NCI-H526 (cell line): Measurements from ENCODE around the gene NEK1.
A peak's percentile ranks its signal among the peaks of the same experiment; 100 is the strongest.

ENCODE experiments used
- DNase-seq, 2 experiments: peaks; one replicate each; lab custom pipeline; 2025; lab: John Stamatoyannopoulos, UW

Gene NEK1

GRCh38 chr4:169611991-169612870 is at the start of gene NEK1:
TSS of gene NEK1 (minus strand) at chr4:169612583. CDS start at chr4:169602630, 9,953 bp downstream.
- peak; percentile 81 to 96 for DNase-seq

- DNase-seq: no peak
Observed at GRCh38 chr4:169661761-169662160, 49.4 kb upstream of the NEK1 start.

- peak in 1 of 2 experiments; percentile 38 for DNase-seq
Observed at GRCh38 chr4:169660929-169661328, 48.5 kb upstream of the NEK1 start.

- peak; percentile 98 to 99 for DNase-seq
Observed at GRCh38 chr4:169659716-169660670, 47.6 kb upstream of the NEK1 start.

- DNase-seq: peak in 1 of 2 experiments; percentile 14
Observed at GRCh38 chr4:169658975-169659715, 46.8 kb upstream of the NEK1 start.

- peak in 1 of 2 experiments; percentile 64 for DNase-seq
Observed at GRCh38 chr4:169658196-169658595, 45.8 kb upstream of the NEK1 start.

GRCh38 chr4:169657470-169658107 is 45.2 kb upstream of the NEK1 start:
- no peak for DNase-seq

GRCh38 chr4:169655401-169655800 is 43.0 kb upstream of the NEK1 start:
- no peak for DNase-seq

GRCh38 chr4:169652535-169652934 is 40.2 kb upstream of the NEK1 start:
- no peak for DNase-seq

- DNase-seq: no peak
Observed at GRCh38 chr4:169650227-169650936, 38.0 kb upstream of the NEK1 start.

- DNase-seq: no peak
Observed at GRCh38 chr4:169649545-169650226, 37.3 kb upstream of the NEK1 start.

- no peak for DNase-seq
Observed at GRCh38 chr4:169645627-169646026, 33.2 kb upstream of the NEK1 start.

GRCh38 chr4:169644802-169645201 is 32.4 kb upstream of the NEK1 start:
- no peak for DNase-seq

GRCh38 chr4:169640261-169640870 is 28.0 kb upstream of the NEK1 start:
- no peak for DNase-seq

- peak in 1 of 2 experiments; percentile 39 for DNase-seq
Observed at GRCh38 chr4:169634975-169635374, 22.6 kb upstream of the NEK1 start.

- no peak for DNase-seq
Observed at GRCh38 chr4:169632896-169633295, 20.5 kb upstream of the NEK1 start.

- DNase-seq: no peak
Observed at GRCh38 chr4:169630069-169630468, 17.7 kb upstream of the NEK1 start.

- DNase-seq: no peak
Observed at GRCh38 chr4:169628579-169628978, 16.2 kb upstream of the NEK1 start.

- no peak for DNase-seq
Observed at GRCh38 chr4:169627307-169627706, 14.9 kb upstream of the NEK1 start.
